K562 (cell line): ENCODE data around the gene HCRT.

Source experiments
- CEBPB ChIP-seq: fragments of 450-650 bp; IDR thresholded peaks from 2 replicates; pipeline ENCODE4 v1.6.1; 2016; ENCODE audit warnings: missing genetic modification characterization, missing compliant biosample characterization
- CXXC5 ChIP-seq: fragments of 250-450 bp; sonication (Bioruptor Pico); IDR thresholded peaks from 2 replicates; pipeline ENCODE4 v1.8.0; 2022; ENCODE audit warnings: inconsistent platforms, mild to moderate bottlenecking, moderate library complexity
- MAFF ChIP-seq: IDR thresholded peaks from 2 replicates; pipeline ENCODE4 v1.6.1; 2012; ENCODE audit warnings: low read length, improper control_type of control experiment
- TAF1 ChIP-seq: IDR thresholded peaks from 2 replicates; pipeline ENCODE4 v1.6.1; 2011; ENCODE audit warnings: mild to moderate bottlenecking, low read length, moderate library complexity; ENCODE audit not compliant: insufficient read depth, control insufficient read depth, severe bottlenecking; ENCODE audit errors: extremely low read depth
- TF ChIP-seq, protein P1 (sequence below), 3 experiments: IDR thresholded peaks in 2 of 3; conservative IDR thresholded peaks in 1 of 3; 2 replicates each; pipeline ENCODE4 v1.5.1; 2011 to 2012; ENCODE audit warnings: low read length in 3 of 3, mild to moderate bottlenecking in 3 of 3, control low read depth in 2 of 3, improper control_type of control experiment in 1 of 3, inconsistent platforms in 1 of 3, low read depth in 1 of 3, mixed read lengths in 1 of 3, moderate library complexity in 1 of 3; ENCODE audit not compliant: insufficient read depth in 2 of 3
- TF ChIP-seq, protein P2 (sequence below): fragments of 250-450 bp; sonication (Bioruptor Pico); IDR thresholded peaks from 2 replicates; pipeline ENCODE4 v1.4.0; 2020
- TF ChIP-seq, protein P3 (sequence below): fragments of 450-650 bp; formaldehyde crosslinking; IDR thresholded peaks from 2 replicates; pipeline ENCODE4 v1.4.0; 2020; ENCODE audit warnings: mild to moderate bottlenecking, moderate library complexity

DNA sequence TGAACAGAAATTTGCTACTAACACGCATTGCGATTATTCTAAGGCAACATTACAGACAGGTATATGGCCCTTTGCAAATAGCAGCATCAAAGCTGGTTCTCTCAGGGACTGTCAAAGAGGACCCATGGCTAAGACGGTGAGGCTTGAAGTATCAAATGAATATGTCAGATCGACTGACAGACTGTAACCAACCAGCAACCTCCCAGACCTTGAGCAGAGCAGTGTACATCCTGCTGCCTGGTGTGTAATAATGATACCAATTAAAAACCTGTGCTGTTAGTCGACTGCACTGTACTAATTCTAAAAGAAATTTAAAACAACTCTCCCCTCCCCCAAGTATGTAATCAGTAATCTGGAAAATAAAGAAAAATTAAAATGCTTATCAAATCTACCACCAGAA, 45.0 kb upstream of the HCRT start:
- TF ChIP-seq TAF1: no peak
- no peak for TF ChIP-seq CXXC5 (CRISPR knock-in tag)
- TF ChIP-seq, protein P1, sequence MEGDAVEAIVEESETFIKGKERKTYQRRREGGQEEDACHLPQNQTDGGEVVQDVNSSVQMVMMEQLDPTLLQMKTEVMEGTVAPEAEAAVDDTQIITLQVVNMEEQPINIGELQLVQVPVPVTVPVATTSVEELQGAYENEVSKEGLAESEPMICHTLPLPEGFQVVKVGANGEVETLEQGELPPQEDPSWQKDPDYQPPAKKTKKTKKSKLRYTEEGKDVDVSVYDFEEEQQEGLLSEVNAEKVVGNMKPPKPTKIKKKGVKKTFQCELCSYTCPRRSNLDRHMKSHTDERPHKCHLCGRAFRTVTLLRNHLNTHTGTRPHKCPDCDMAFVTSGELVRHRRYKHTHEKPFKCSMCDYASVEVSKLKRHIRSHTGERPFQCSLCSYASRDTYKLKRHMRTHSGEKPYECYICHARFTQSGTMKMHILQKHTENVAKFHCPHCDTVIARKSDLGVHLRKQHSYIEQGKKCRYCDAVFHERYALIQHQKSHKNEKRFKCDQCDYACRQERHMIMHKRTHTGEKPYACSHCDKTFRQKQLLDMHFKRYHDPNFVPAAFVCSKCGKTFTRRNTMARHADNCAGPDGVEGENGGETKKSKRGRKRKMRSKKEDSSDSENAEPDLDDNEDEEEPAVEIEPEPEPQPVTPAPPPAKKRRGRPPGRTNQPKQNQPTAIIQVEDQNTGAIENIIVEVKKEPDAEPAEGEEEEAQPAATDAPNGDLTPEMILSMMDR (IDR thresholded peaks at IDR 0.05 in 2 of 3, conservative IDR thresholded peaks at IDR 0.05 in 1 of 3; ENCODE audit: insufficient read depth in 2 of 3, low read depth in 1 of 3, low read length in 3 of 3): no peak
- TF ChIP-seq, protein P2, sequence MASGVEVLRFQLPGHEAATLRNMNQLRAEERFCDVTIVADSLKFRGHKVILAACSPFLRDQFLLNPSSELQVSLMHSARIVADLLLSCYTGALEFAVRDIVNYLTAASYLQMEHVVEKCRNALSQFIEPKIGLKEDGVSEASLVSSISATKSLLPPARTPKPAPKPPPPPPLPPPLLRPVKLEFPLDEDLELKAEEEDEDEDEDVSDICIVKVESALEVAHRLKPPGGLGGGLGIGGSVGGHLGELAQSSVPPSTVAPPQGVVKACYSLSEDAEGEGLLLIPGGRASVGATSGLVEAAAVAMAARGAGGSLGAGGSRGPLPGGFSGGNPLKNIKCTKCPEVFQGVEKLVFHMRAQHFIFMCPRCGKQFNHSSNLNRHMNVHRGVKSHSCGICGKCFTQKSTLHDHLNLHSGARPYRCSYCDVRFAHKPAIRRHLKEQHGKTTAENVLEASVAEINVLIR (CRISPR knock-in tag): no peak
- no peak for TF ChIP-seq CEBPB (tag)
- TF ChIP-seq MAFF: no peak
- TF ChIP-seq, protein P3, sequence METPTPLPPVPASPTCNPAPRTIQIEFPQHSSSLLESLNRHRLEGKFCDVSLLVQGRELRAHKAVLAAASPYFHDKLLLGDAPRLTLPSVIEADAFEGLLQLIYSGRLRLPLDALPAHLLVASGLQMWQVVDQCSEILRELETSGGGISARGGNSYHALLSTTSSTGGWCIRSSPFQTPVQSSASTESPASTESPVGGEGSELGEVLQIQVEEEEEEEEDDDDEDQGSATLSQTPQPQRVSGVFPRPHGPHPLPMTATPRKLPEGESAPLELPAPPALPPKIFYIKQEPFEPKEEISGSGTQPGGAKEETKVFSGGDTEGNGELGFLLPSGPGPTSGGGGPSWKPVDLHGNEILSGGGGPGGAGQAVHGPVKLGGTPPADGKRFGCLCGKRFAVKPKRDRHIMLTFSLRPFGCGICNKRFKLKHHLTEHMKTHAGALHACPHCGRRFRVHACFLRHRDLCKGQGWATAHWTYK: no peak
